T-helper 1 cell treated with Interleukin-12 subunit alpha and Interleukin-12 subunit beta and Interleukin-4 antibody, amounts not matched to agents 30 ng/mL and 1 ng/mL, for 36 hours (primary cell): ENCODE measurements around the gene ATP1B4. TPM values are rescaled to one million over a fixed set of nuclear protein-coding genes. Genes with fewer than 3 reads are reported as not detected.
"Not testable (repeated sequence)": the region's sequence is repeated elsewhere in the genome, so short reads cannot be mapped to it uniquely, and the experiment has no call there.

ENCODE experiments used
- intact Hi-C: fragments of 100-400 bp; cut with micrococcal nuclease; formaldehyde crosslinking; loops from one replicate; pipeline ENCODE4 v1.15.1; 2024
- total RNA-seq: library from RNA; stranded (reverse); gene quantifications from 2 replicates; pipeline ENCODE4 v1.2.3, GENCODE V29; 2022

The ATP1B4 gene
- total RNA-seq = not detected in 2 replicates

DNA sequence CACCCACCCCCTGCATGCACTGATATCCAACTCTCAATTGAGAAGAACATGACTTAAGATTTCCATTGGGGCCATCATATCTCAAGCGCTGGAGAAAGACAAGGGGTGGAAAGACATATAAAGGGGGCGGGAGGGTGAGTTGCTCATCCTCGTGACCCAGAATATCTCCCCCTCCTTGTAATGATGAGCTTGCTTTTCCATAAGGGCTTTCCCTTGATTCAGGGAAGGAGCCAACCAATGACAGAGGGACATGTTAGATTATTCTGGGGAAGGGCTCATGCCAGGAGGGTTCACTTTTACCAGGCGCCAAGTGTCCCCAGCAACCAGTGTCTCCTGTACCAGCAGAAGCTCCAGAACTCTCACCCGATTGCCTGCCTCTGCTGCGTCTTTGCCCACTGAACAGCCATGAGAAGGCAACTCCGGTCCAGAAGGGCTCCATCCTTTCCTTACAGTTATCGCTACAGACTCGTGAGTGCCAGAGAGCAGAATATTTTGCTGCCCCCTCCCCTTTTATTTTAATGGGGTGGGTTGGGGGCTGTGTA is at the start of gene ATP1B4:
Gene ATP1B4, plus strand, starts transcription at position 326 of the 542 bp plus-strand sequence. Its CDS starts 80 bp downstream, at position 406.
- intact Hi-C loops = no loop called here

DNA sequence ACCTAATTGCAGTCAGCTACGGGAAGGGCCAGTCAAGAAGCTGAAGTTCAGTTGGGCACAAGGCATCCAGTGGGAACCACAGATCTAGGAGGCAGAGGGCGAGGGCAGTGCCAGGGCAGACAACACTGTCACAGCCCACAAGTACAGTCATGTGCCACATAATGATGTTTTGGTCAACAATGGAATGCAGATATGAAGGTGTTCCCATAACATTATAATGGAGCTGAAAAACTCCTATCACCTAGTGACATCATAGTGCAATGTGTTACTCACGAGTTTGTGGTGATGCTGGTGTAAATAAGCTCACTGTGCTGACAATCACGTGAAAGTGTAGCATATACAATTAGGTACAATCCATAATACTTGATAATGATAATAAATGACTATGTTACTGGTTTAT is 46.1 kb upstream of the ATP1B4 start:
- intact Hi-C loops = no loop called here

DNA sequence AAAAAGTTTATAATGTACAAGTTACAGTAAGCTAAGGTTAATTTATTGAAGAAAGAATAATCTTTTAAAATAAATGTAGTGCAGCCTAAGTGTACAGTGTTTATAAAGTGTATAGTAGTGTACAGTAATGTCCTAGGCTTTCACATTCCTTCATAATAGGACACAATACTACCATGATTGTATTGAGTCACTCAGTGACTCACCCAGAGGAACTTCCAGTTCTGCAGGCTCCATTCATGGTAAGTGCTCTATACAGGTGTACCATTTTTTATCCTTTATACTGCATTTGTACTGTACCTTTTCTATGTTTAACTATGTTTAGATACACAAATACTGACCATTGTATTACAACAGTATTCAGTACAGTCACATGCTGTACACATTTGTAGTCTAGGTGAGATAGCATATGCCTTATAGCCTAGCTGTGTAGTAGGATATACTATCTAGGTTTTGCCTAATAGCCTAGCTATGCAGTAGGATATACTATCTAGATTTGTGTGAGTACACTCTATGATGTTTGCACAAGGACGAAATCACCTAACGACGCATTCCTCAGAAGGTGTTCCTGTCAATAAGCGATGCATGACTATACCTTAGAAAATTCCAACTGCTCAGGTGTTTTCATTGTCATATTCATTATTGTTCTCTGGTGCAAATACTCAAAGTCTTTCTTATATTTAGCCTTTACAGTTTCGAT is 45.2 kb upstream of the ATP1B4 start:
- intact Hi-C loops = no loop called here

DNA sequence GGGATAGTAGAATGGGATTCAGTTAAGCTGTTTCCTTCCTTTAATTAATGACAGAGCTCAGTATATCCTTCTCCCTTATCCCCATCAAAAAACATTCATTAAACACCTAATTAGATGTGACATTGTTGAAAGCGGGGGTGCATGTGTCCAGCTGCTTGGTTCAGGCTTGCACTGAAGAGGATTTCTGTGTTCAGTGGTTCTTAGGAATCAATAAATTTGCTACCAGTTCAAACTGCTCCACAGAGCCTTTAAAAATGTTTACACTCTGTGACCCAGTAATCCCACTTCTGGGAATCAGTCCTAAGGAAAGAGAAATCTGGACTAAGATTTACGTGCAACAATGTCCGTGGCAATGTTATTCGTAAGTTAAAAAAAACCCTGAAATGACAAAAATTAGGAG is 43.5 kb upstream of the ATP1B4 start:
- intact Hi-C loops = no loop called here

DNA sequence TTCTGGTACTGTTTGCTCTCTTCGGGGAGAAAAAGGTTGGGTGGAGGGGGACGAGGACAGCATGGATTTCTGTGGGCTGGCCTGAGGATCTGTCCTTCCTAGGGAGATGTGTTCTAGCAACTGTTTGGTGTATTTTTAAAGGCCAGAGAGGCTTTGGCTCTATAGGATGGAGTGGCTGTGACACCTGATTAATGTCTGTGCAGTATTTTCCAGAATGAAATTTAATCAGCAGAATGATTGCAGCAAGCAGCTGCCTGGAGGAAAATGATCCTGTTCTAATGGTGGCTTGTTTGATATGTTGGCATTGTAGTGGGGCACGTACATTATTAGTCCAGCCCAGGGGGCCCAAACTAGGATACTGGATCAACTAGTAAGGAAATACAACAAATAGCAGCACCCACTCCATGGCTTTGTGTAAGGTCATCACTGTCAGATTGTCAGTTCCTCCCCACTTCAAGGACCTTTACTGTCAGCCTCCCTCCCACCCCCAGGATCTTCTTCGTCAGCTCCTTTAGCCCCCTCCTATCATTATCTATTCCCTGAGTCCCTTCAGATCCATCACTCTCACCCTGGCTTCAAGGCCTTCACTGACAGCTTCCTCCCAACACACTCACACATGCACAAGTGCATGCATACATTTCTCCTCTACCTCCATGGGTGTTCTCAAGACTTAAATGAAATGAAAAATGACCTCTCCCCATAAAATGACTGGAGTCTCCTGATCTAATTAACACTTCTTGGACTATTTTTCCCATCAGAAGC is 40.2 kb upstream of the ATP1B4 start:
- intact Hi-C loops = no loop called here

DNA sequence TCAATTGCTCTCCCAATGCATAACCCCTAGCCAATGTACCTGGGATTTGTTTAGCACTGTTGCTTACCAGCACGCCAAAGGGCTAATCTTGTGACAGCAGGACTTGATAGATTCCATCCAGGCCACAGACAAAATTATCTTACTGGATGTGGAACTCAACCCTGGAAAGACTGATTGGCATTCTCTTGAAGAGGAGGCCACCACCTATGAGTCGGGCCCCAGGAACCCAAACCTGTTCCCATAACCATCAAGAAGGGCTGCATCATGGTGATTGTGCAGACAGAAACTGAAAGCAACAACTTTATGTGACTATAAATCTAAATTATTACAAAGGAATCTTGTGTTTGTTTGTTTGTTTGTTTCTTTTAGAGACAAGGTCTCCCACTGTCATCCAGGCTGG is 30.8 kb upstream of the ATP1B4 start:
- intact Hi-C loops = no loop called here

DNA sequence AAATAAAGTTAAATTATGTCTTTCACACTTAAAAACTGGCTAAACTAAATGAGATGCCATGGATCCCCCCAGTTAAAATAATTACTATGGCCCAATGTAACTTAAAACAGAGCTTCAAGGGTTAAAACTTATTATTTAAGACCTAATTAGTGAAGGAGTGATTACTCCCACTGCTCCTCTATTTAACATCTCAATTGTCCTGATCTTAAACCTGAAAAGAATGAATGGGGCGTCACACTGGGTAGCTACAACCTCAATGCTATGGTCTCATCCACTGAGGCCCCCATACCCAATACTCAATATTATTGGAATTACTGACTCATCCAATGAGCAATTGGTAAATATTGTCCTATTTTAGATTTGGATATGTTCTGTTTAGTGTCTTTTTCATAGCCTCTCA is 29.5 kb upstream of the ATP1B4 start:
- intact Hi-C loops = no loop called here

DNA sequence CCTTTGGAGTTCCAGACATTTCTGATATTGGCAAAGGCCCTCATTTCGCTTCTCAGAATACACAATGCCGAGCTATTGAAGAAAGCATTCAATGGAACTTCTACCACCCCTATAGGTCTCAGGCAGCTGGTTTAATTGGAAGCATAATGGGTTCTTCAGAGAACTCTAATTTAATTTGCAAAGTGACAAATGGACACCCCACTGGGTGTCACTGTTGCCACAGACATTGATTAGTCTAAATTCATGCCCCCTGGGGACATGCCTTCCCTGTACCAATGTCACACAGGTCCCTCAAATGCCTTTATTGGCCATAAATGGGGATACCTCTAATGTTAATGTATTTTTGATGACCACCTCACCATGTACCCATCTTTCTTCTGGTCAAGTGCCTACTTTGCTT is 27.7 kb upstream of the ATP1B4 start:
- intact Hi-C loops = no loop called here

DNA sequence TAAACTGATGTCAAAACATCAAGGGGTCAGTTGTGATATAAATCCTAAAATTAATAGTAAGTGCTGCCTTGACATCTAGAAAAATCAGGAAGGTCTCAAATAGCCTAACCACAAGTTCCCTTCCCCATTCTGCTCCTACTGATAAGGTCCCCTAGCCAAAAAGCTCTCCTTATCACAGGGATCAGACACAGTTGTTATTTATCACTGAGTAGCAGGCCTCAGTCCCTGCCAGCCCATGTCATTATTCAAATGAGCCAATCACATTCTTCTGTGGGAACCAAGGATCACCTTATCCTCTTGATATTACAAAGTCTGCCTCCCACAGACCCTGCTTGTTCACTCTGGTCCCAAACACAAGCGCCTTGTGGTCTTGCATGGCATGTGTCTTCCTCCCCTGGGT is 27.3 kb upstream of the ATP1B4 start:
- intact Hi-C loops = no loop called here

DNA sequence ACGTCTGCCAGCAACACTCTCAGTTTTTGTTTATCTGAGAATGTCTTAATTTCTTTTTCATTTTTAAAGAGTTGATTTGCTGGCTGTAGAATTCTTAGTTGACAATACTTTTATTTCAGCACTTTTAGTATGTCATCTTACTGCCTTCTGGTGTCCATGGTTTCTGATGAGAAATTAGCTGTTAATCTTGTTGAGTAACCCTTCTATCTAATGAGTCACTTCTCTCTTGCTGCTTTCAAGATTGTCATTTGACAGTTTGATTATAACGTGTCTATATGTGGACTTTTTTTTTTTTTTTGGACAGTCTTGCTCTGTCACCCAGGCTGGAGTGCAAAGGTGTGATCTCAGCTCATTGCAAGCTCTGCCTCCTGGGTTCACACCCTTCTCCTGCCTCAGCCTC is 26.6 kb upstream of the ATP1B4 start:
- intact Hi-C loops = no loop called here

DNA sequence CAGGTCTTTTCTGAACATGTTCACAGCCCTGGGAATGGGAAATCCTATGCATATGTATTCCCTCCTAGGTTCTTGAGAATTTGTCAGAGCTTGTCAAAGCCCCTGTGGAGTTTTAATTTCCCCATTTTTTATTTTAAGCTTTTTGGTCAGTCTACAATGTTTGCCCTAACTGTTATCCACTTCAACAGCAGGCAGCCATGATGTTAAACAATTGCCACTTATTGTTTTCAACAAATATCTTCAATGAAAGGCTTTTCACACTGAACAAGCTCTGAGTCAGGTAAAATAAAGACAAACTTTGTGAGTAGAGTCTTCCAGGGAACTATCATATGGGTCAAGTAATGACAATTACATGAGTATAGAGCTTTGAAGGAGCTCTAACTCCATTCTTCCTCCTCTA is 25.0 kb upstream of the ATP1B4 start:
- intact Hi-C loops = no loop called here

DNA sequence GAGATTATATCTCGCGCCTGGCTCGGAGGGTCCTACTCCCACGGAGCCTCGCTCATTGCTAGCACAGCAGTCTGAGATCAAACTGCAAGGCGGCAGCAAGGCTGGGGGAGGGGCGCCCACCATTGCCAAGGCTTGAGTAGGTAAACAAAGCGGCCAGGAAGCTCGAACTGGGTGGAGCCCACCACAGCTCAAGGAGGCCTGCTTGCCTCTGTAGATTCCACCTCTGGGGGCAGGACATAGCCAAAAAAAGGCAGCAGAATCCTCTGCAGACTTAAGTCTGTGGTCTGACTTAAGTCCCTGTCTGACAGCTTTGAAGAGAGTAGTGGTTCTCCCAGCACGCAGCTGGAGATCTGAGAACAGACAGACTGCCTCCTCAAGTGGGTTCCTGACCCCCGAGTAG is 17.3 kb upstream of the ATP1B4 start:
- intact Hi-C loops = not testable (repeated sequence)

DNA sequence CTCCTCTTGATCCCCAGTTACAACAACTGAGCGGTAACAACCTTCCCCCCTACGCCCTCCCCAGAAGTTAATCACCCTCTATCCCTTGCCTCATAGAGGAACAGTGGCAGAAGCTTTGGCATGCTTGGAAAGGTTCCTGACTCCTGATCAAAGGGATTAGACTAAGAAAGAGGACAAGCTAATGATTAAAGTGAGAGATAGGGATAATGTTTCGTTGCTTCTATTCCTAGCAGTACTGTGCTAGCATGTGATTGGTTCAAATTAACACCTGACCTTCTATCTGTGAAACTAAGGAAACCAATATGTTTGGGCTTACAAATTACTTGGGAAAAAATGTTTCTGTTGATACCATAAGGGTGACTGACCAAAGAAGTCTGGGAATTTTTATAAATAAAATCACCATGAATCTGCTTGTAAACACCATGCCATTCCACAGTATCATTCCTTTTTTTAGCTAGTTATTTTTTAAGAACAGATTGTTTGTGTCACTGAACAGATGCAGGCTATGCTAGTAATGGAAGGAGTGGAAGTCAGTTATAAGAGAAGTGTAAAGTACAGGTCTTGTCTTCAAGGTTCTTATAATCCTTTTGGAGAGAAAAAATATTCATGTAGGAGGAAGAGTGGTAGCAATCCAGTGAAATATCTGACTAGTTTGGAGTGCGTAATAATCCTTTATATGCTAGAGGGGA is 11.3 kb upstream of the ATP1B4 start:
- intact Hi-C loops = no loop called here

DNA sequence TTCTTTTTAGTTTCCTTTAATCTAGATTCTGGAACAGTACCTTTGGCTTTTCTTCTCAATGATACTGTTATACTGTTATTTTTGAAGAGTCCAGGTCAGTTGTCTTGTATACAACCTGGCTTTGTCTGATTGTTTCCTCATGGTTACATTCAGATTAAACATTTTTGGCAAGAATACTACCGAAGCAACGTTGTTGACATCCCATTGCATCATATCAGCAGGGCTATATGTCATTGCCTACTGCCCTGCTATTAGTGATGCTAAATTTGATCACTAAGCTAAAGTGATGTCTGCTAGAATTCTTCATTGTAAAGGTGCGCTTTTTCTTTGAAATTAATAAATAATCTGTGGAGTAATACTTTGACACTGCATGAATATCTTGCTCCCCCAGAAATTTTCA is 5.8 kb upstream of the ATP1B4 start:
- intact Hi-C loops = no loop called here

DNA sequence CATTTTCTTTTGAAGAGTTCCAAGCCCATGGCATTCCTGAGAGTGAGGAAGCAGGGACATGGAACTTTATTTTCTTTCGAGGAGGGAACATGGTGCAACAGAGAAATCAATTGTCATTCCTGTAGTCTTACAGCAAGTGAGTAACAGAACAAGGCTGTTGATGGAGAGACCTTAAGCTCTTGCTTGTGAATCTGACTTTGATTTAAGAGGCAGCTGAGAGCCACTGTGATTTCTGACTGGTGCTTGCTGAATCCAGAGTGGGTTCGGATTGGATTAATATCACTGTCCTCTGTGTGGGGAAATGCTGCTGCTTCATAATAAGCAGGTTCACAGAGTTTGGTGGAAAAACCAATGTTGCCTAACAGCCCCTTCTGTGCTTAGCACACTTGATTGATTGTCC is 4.7 kb upstream of the ATP1B4 start:
- intact Hi-C loops = no loop called here

DNA sequence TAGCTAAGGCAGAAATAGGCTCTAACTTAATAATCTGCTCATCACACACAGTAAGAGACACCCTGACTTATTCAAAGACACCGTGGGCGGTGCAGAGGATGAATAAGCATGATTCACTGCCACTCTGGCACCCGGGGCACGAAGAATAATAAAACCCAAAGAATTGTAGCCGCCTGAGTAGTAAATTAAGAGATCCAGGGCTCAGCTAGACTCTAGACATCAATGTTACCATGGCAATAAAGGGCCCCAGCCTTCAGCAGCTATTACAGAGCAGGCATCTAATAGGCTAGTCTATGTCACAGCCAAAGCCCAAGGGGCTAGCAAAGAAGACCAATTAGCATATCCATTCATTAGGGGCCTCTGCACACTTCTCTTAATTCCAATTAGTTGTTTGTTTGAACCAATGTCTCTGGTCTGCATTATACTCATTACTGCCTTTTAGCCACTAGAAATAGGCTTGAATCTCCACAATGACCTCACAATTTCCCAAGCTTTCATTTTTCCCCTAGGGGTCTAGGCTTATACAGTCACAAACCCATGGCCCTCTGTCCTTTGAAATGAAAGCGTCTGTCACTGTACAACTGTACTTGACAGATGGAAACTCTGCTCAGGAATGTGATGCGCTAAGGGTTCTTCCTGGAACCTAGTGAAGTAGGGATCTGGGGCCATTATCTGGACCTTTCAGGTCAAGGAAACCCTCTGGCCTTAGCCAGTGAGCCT is 3.0 kb upstream of the ATP1B4 start:
- intact Hi-C loops = no loop called here

DNA sequence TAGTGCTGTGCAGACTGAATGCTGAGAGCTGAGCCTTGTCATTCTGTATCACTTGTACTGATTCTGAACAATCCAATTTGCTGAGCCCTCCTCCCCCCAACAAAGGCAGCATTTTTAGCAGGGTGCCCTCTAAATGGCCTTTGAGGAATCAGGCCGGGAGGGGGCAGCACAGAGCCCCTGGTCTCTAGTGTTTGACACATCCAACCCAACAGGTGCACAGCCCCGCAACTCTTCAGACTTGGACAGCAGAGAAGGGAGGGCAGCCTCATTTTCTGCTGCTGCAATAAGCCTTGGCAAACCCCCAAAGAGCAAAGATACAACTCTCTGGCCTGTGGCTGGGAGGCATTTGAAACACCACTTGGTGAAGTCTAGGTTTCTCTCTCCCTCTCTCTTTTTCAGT is 3.4 kb downstream of the ATP1B4 start:
- intact Hi-C loops = loop anchor here (1.0 kb wide), 2 partner anchors 87 to 110 kb away; no protein-coding TSS in a partner anchor

DNA sequence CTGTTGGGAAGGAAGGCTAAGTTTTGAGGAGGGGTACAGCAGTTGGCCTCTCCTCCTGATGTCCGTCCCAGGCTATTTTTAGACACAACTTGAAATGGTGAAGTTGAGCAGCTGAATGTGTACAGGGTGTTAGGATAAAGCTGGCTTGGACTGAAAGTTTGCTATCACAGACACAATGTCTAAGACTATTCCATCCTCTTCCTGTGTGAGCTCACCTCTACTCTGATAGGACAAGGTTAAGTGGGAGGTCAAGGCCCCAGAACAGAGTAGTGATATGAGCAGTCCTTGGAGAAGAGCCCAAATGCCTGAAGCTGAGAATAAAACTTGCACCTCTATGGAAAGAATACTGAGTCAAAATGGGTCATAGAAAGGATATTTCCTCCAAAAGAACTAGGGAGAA is 4.1 kb downstream of the ATP1B4 start:
- intact Hi-C loops = loop anchor here (1.0 kb wide), 2 partner anchors 86 to 109 kb away; no protein-coding TSS in a partner anchor

DNA sequence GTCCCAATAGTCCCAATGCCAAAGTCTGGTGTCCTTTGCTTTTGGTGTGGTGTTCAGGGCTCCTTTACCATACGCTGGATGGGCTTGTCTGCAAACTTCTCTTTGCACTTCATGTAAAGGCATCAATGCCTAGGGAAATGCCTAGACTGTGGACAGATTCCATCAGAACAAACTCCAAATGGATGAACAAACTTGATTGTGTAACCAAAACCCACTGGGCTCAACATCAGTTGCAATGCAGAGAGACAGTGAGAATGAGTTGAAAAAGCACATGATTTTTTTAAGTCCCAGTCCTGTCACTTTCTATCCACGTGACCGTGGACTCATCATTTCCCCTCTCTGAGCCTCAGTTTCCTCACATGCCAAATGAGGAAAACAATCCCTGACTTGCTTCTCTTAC is 4.9 kb downstream of the ATP1B4 start:
- intact Hi-C loops = no loop called here

DNA sequence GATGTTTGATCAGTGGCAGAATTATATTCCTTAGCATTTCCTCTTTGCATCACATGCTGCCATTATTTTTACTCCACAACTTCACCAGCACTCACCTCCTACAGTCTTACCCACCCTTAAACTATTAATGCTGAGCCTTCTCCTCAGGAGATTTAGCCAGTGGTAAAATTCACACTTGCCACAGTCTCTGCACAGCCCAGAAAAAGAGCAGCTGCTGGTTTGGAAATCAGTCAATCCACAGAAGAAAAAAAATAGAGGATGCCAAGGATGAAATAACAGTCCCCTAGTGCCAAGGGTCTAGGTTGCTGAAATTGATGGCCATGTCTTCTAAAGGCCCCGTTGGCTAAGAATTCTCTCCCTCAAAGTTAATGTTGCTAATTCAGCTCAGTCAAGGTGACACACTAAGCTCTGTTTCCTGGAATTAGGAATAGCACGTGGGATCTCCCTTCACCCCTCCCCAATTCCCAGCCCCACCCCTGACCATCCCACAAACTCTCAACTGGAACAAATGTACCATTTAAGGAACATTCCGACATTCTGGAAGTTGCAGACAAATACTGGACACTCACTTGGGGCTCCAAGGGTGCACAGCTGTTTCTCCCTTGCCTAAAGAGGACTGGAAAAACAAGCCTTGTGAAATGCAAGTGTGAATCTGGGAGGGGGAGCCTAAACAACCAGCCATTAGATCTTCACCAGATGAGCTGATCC is 5.7 kb downstream of the ATP1B4 start:
- intact Hi-C loops = no loop called here
